Naive thymus-derived CD8-positive, alpha-beta T cell (primary cell): Measurements from ENCODE around the gene FBXO48. TPM values are rescaled to one million over a fixed set of nuclear protein-coding genes. Genes with fewer than 3 reads are reported as not detected.

ENCODE experiments used
- ATAC-seq, 2 donors: fragments of 150-1000 bp; cut with Tn5 transposase in 1 of 2; sonication (Bioruptor Pico), chemical (Tn5 transposase) in 1 of 2; 1 replicate in 1 of 2; 2 replicates in 1 of 2; pipeline ENCODE4 v1.10.0; 2021; ENCODE audit warnings: mild to moderate bottlenecking in 2 of 2, moderate library complexity in 2 of 2
- POLR2A ChIA-PET: fragments of 350-600 bp; sonication (Branson Sonifier 250); formaldehyde crosslinking; loops from one replicate; lab custom pipeline; 2021; ENCODE audit warnings: antibody characterized with exemption; lab: Charles Lee
- DNase-seq, 10 donors: peaks; one replicate each; pipeline versions ENCODE4 v3.0.0 to v3.0.0-alpha.2; 2020 to 2022
- H3K27ac Mint-ChIP-seq, 10 donors: one replicate each; pipeline ENCODE4 v1.8.0; 2020 to 2022; ENCODE audit warnings: mild to moderate bottlenecking in 10 of 10, mixed read lengths in 10 of 10, moderate library complexity in 4 of 10, inconsistent platforms in 1 of 10
- H3K27me3 Mint-ChIP-seq, 5 donors: one replicate each; pipeline ENCODE4 v1.8.0; 2021 to 2022; ENCODE audit warnings: mixed read lengths in 5 of 5
- H3K36me3 Mint-ChIP-seq, 3 donors: one replicate each; pipeline ENCODE4 v1.8.0; 2020 to 2022; ENCODE audit warnings: mixed read lengths in 3 of 3, mild to moderate bottlenecking in 2 of 3, inconsistent platforms in 1 of 3
- H3K4me1 Mint-ChIP-seq, 4 donors: one replicate each; pipeline ENCODE4 v1.8.0; 2021 to 2022; ENCODE audit warnings: mixed read lengths in 4 of 4
- H3K4me3 Mint-ChIP-seq, 10 donors: one replicate each; pipeline ENCODE4 v1.8.0; 2020 to 2022; ENCODE audit warnings: mild to moderate bottlenecking in 10 of 10, mixed read lengths in 10 of 10, moderate library complexity in 6 of 10, inconsistent platforms in 1 of 10
- H3K9me3 Mint-ChIP-seq, 9 donors: one replicate each; pipeline ENCODE4 v1.8.0; 2020 to 2022; ENCODE audit warnings: mixed read lengths in 9 of 9, mild to moderate bottlenecking in 3 of 9, inconsistent platforms in 1 of 9, moderate library complexity in 1 of 9
- polyA plus RNA-seq, 3 donors: library from polyadenylated mRNA; unstranded; fragments of 300-500 nt; fragmentation: Illumina TruSeq; gene quantifications; one replicate each; pipeline ENCODE4 v1.2.3, GENCODE V29; 2021
- total RNA-seq, 8 experiments: library from RNA in 2 of 8; stranded (reverse) in 2 of 8; gene quantifications; one replicate each; pipeline ENCODE4 v1.2.3 and lab custom pipeline; 2021 to 2026

The FBXO48 gene
- total and polyA plus RNA-seq, 5 experiments from 2014 or later = 0.19 to 5.6 (median 0.69) TPM

- H3K36me3 Mint-ChIP-seq = peaks cover 0 to 4% (median 0%) of the 10 kb centered on the region in 3 donors
- no peaks in the 10 kb centered on the region for H3K27me3 Mint-ChIP-seq
- POLR2A ChIA-PET = interaction anchor here (1.3 to 1.8 kb wide), 2 partner anchors 11 to 47 kb away, joined by 3 to 5 read pairs; no protein-coding TSS in a partner anchor
- DNase-seq (no peak), ATAC-seq (no peak)
- H3K27ac Mint-ChIP-seq = peak overlapping the region in 6 of 10 donors; percentile 28 to 95 (median 73)
- H3K4me1 Mint-ChIP-seq = peaks cover 12 to 48% (median 40%) of the 10 kb centered on the region in 4 donors
- H3K4me3 Mint-ChIP-seq = peak overlapping the region in 8 of 10 donors; percentile 2 to 98 (median 91)
- H3K9me3 Mint-ChIP-seq = no peaks in the 10 kb centered on the region
Observed at GRCh38 chr2:68468801-68469200, 1.7 kb upstream of the FBXO48 start.

DNA sequence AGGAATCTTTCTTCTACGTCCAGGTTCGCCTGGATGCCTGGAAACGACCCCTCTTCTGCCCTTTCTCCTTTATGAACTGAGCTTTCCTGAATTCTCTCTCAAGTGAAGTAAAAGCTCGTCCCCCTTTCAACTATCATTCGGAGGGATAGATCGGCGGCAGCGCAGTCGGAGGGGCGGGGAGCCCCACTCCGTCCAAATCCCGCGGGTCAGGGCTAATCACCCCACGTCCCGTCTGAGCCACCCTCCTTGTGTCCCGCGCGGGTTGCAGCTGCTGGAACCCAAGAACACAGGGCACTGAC lies 367 bp downstream of the FBXO48 start:
- Mint-ChIP-seq H3K27ac (peak overlapping the region; percentile 85 to 98 (median 94)), H3K4me3 (peak overlapping the region; percentile 87 to 98 (median 96)), H3K36me3 (peaks cover 0 to 4% (median 0%) of the 10 kb centered on the region in 3 donors), H3K9me3 (no peaks in the 10 kb centered on the region), H3K27me3 (no peaks in the 10 kb centered on the region), H3K4me1 (peaks cover 12 to 53% (median 41%) of the 10 kb centered on the region in 4 donors)
- POLR2A ChIA-PET = interaction anchor here (0.6 to 2.9 kb wide), 16 partner anchors 11 to 458 kb away, joined by 3 to 19 read pairs (median 5); partner anchors contain the start of genes ARHGAP25 and PPP3R1
- no peak for DNase-seq
- ATAC-seq = no peak

GRCh38 chr2:68466361-68466777 lies 725 bp downstream of the FBXO48 start:
- peak; percentile 19 to 27 for ATAC-seq
- POLR2A ChIA-PET = interaction anchor here (0.6 to 2.9 kb wide), 17 partner anchors 11 to 459 kb away, joined by 3 to 19 read pairs (median 5); partner anchors contain the start of gene ARHGAP25
- H3K27ac Mint-ChIP-seq = peak overlapping the region; percentile 85 to 98 (median 94)
- peak overlapping the region; percentile 87 to 98 (median 96) for H3K4me3 Mint-ChIP-seq
- no peaks in the 10 kb centered on the region for H3K9me3 Mint-ChIP-seq
- H3K4me1 Mint-ChIP-seq = peaks cover 12 to 53% (median 41%) of the 10 kb centered on the region in 4 donors
- H3K27me3 Mint-ChIP-seq = no peaks in the 10 kb centered on the region
- peak; percentile 24 to 76 (median 60) for DNase-seq
- H3K36me3 Mint-ChIP-seq = peaks cover 0 to 4% (median 0%) of the 10 kb centered on the region in 3 donors

DNA sequence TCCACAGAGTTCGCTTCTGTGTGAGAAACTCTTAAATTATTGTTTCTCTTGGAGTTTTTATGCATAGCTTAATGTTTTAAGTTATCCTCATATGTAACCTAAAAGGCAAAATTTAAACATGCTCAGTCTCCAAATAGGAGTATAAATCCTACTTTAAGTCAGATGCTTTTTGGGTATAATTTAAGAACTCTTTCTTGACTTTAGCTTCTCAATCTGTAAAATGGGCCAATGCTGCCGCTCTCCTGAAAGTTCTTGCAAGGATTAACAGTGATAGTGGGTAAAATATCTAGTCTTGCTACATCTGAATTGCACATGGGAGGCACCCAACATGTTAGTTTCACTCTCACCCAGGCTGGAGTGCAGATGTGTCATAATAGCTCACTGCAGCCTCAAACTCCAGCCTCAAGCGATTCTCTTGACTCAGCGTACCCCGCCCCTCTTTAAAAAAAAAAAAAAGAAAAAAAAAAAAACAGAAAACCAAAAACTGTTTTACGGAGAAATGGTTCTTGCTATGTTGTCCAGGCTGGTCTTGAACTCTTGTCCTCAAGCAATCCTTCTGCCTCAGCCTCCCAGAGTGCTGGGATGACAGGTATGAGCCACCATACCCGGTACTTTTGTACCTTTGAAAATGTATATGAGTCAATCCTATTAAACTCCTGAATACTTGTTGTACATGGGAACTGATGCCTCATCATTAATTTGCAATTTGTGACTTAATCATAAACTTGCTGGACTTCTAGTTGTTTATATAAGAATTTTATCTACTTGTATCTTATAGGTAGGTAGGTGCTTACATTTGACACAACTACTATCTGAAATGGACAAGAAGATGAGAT lies 1.8 kb downstream of the FBXO48 start:
- DNase-seq = no peak
- Mint-ChIP-seq H3K36me3 (peaks cover 0 to 7% (median 0%) of the 10 kb centered on the region in 3 donors), H3K9me3 (no peaks in the 10 kb centered on the region), H3K27ac (peak overlapping the region in 9 of 10 donors; percentile 69 to 97 (median 94)), H3K4me3 (peak overlapping the region in 8 of 10 donors; percentile 87 to 98 (median 96)), H3K27me3 (no peaks in the 10 kb centered on the region), H3K4me1 (peaks cover 15 to 53% (median 40%) of the 10 kb centered on the region in 4 donors)
- POLR2A ChIA-PET = interaction anchor here (0.5 to 2.9 kb wide), 9 partner anchors 12 to 855 kb away, joined by 3 to 19 read pairs (median 4); no protein-coding TSS in a partner anchor
- ATAC-seq = no peak

DNA sequence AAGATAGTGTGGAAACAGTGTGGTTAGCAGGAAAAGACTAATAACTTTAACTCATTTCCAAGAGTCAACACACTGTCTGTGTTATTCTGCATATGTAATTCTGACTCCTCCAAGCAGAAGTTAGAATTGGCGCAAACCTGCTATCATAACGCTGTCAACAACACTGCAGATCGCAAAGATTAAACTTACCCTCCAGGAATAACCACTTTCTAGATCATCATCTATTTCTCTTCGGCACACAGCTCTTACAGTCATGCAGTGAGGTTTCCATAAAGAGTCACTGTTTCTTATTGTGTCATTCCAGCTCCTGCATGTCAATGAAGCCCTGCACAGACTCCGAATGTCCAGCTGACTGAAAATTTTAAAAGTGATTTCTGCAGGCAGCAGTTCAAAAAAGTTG lies 2.4 kb downstream of the FBXO48 start:
- no peaks in the 10 kb centered on the region for H3K27me3 Mint-ChIP-seq
- ATAC-seq = no peak
- no peaks in the 10 kb centered on the region for H3K9me3 Mint-ChIP-seq
- H3K4me1 Mint-ChIP-seq = peaks cover 15 to 47% (median 37%) of the 10 kb centered on the region in 4 donors
- no peak overlapping the region for H3K4me3 Mint-ChIP-seq
- POLR2A ChIA-PET = interaction anchor here (0.6 to 0.8 kb wide), 2 partner anchors 265 to 431 kb away, joined by 3 to 6 read pairs; no protein-coding TSS in a partner anchor
- H3K36me3 Mint-ChIP-seq = peaks cover 0 to 7% (median 0%) of the 10 kb centered on the region in 3 donors
- H3K27ac Mint-ChIP-seq = peak overlapping the region in 2 of 10 donors; percentile 14 to 85
- no peak for DNase-seq

DNA sequence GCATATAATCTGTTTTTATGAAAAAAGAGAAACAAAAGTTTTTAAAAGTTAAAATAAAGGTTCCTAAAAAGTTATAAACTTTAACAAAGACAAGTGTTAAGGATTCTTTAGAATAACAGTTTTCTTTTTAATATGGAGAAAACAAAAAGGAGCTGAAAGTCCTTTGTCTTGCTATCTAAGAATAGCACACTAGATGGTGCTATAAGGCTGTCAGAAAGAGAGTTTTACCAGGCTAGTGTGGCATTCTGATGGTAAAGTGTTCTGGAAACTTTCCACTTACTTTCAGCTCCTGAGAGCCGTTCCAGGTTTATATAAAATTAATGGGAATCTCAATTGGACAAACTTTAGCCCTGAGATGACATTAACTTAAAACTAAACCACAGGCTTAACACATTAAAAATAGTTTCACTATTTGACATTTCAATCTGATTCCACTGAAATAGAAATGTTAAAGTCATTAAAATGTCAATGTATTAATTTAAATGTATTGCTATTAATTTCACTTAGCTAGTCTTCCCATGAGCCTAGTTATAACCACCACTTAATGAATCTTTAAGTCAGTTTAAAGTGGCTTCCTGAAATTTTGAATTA lies 3.7 kb downstream of the FBXO48 start:
- Mint-ChIP-seq H3K27ac (no peak overlapping the region), H3K4me1 (peaks cover 11 to 34% (median 26%) of the 10 kb centered on the region in 4 donors), H3K9me3 (no peaks in the 10 kb centered on the region), H3K27me3 (no peaks in the 10 kb centered on the region), H3K4me3 (no peak overlapping the region), H3K36me3 (peaks cover 0 to 7% (median 0%) of the 10 kb centered on the region in 3 donors)
- POLR2A ChIA-PET = interaction anchor here (0.9 kb wide), 1 partner anchor 11 kb away, joined by 3 read pairs; no protein-coding TSS in a partner anchor
- DNase-seq = peak in 4 of 10 donors; percentile 10 to 65 (median 61)
- no peak for ATAC-seq

- Mint-ChIP-seq H3K9me3 (no peaks in the 10 kb centered on the region), H3K27me3 (no peaks in the 10 kb centered on the region), H3K36me3 (peaks cover 0 to 3% (median 0%) of the 10 kb centered on the region in 3 donors), H3K4me1 (peaks cover 1 to 6% (median 3%) of the 10 kb centered on the region in 4 donors), H3K27ac (no peak overlapping the region), H3K4me3 (no peak overlapping the region)
- ATAC-seq (no peak), DNase-seq (no peak)
- POLR2A ChIA-PET = no interaction called here
Observed at GRCh38 chr2:68458981-68459380, 8.1 kb downstream of the FBXO48 start.

DNA sequence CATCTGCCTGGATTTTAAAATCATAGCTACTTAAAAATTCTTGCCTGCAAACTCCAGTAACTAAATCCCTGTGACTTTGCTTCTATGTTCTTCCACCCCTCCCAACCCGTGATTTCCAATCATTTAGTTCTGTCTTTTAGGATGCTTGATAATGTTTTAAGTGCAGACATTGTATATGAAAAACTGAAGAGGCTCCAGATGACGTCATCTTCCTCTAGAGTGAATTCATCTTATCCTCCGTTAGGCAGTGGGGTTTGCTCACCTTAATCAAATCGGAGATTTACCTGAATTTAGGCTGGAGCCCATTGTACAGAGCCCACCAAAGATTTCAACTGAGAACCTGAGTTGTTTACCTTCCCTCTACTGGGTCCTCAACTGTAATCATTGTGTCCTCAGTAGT lies 10.9 kb downstream of the FBXO48 start:
- Mint-ChIP-seq H3K4me1 (peaks cover 9 to 20% (median 18%) of the 10 kb centered on the region in 4 donors), H3K4me3 (no peak overlapping the region), H3K27ac (peak overlapping the region in 3 of 10 donors; percentile 2 to 28 (median 2)), H3K27me3 (no peaks in the 10 kb centered on the region), H3K36me3 (peaks cover 0 to 3% (median 0%) of the 10 kb centered on the region in 3 donors), H3K9me3 (no peaks in the 10 kb centered on the region)
- ATAC-seq (no peak), DNase-seq (no peak)
- POLR2A ChIA-PET = no interaction called here

- Mint-ChIP-seq H3K9me3 (no peaks in the 10 kb centered on the region), H3K4me1 (peaks cover 7 to 20% (median 18%) of the 10 kb centered on the region in 4 donors), H3K27ac (no peak overlapping the region), H3K36me3 (no peaks in the 10 kb centered on the region), H3K4me3 (no peak overlapping the region), H3K27me3 (no peaks in the 10 kb centered on the region)
- DNase-seq (no peak), ATAC-seq (no peak)
- POLR2A ChIA-PET = no interaction called here
Observed at GRCh38 chr2:68454719-68455118, 12.4 kb downstream of the FBXO48 start.

DNA sequence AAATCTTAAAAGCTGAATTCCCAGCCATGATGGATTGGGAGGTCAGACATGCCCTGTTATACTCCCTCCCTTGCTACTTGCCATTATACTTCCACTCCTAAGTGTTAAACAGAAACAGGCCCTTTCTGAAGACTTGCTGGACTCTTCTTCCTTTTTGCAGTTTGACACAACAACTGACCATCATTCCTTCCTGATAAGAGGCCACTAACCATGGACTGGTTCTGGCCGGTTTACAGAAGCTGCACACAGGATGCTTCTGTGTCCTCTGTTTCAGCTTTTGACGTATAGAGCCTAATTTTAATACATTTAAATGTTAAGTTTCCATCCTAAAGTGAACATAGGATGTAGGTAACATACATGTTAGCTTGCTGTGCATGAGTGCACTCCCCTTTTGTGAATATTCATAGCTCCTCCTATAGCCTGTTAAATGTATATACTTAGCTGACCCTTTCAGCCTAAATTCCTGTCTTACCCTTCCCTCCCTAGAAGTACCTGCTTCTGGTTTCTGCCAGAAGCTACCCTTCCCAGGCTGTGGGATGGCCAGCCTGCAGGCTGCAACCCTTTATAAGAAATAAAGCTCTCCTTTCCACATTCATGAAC lies 13.2 kb downstream of the FBXO48 start:
- ATAC-seq = no peak
- Mint-ChIP-seq H3K27me3 (no peaks in the 10 kb centered on the region), H3K4me3 (peak overlapping the region in 4 of 10 donors; percentile 0 to 55 (median 28)), H3K9me3 (peaks cover 0 to 2% (median 0%) of the 10 kb centered on the region in 9 donors), H3K36me3 (no peaks in the 10 kb centered on the region), H3K27ac (peak overlapping the region in 9 of 10 donors; percentile 11 to 80 (median 52)), H3K4me1 (peaks cover 7 to 20% (median 18%) of the 10 kb centered on the region in 4 donors)
- POLR2A ChIA-PET = interaction anchor here (1.4 to 2.4 kb wide), 2 partner anchors 13 to 62 kb away, joined by 3 to 19 read pairs; partner anchors contain the start of genes APLF and FBXO48
- DNase-seq = no peak

DNA sequence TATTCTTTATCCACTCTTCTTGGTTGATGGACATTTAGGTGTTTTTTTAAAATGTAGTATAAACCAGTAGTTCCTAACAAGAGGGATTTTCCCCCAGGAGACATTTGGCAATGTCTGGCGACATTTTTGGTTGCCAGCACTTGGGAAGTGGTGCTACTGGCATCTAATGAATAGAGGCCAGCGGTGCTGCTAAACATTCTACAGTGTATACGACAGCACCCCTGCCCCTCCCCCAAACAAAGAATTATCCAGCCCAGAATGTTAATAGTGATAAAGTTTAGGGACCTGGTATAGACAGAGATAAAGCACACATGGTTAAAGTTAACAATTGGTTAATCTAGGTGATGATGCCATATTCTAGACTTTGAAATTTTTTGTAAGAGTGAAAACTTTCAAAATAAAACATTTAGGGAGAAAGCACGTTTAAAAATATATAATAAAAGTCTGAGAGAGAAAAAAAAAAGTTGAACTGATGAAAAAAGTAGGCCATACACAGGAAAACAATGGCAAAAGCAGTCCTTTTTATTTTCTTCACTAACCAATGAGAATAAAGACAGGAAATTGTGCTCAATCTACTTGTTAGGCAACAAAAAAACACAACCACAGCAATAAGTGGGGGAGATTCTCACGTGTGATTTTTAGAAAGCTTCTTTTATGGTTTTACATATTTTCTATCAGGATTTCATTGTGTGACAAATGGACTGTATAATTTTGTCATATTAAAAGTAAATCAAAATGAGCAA lies 14.8 kb downstream of the FBXO48 start:
- peak overlapping the region in 5 of 10 donors; percentile 19 to 75 (median 39) for H3K4me3 Mint-ChIP-seq
- ATAC-seq = peak; percentile 53 to 75
- POLR2A ChIA-PET = interaction anchor here (1.4 to 2.4 kb wide), 2 partner anchors 14 to 63 kb away, joined by 3 to 19 read pairs; partner anchors contain the start of genes APLF and FBXO48

More for the DNA sequence above, 14.8 kb downstream of the FBXO48 start:
- Mint-ChIP-seq H3K27me3 (no peaks in the 10 kb centered on the region), H3K9me3 (peaks cover 0 to 7% (median 0%) of the 10 kb centered on the region in 9 donors), H3K4me1 (peaks cover 7 to 20% (median 18%) of the 10 kb centered on the region in 4 donors), H3K36me3 (no peaks in the 10 kb centered on the region), H3K27ac (peak overlapping the region in 8 of 10 donors; percentile 2 to 86 (median 36))
- peak in 3 of 10 donors; percentile 43 to 72 (median 71) for DNase-seq
